SK-N-SH (cell line): ENCODE measurements around the gene RUNDC3A. TPM values are rescaled to one million over a fixed set of nuclear protein-coding genes. Genes with fewer than 3 reads are reported as not detected.

Experiments used
- CTCF ChIA-PET: fragments of 300-600, 350-600 bp; formaldehyde crosslinking; extraction: SDS; loops from one replicate; lab custom pipeline; 2021; lab: Yijun Ruan, JAX
- POLR2A ChIA-PET: fragments of 350-600 bp; sonication (Branson Sonifier 250); formaldehyde crosslinking; extraction: SDS; loops from one replicate; lab custom pipeline; 2020; ENCODE audit warnings: antibody characterized with exemption, inconsistent platforms; lab: Yijun Ruan, JAX
- DNase-seq: peaks from one replicate; pipeline ENCODE4 v3.0.0; 2012
- H2AFZ ChIP-seq: fragments of 200-600 bp; sonication (generic); 2 replicates; pipeline ENCODE4 v1.8.1; 2016; ENCODE audit warnings: antibody characterized with exemption, mild to moderate bottlenecking, low read depth
- H3F3A ChIP-seq: fragments of 200-600 bp; sonication (generic); replicated peaks from 2 replicates; pipeline ENCODE3; 2016; ENCODE audit warnings: antibody characterized with exemption, mild to moderate bottlenecking; ENCODE audit not compliant: insufficient read depth
- H3K27ac ChIP-seq, 2 experiments: fragments of 200-500 bp in 1 of 2; fragments of 200-600 bp in 1 of 2; sonication (Bioruptor generic) in 1 of 2; sonication (generic), shearing (Covaris generic) in 1 of 2; 2 replicates each; pipeline versions ENCODE4 v1.5.1 to v1.6.1; 2014 to 2016; ENCODE audit warnings: low read depth in 2 of 2, inconsistent platforms in 1 of 2, low read length in 1 of 2, mild to moderate bottlenecking in 1 of 2, mixed read lengths in 1 of 2
- H3K27me3 ChIP-seq: fragments of 200-600 bp; sonication (generic), shearing (Covaris generic); 2 replicates; pipeline ENCODE4 v1.6.1; 2016; ENCODE audit warnings: mixed run types; ENCODE audit not compliant: insufficient read depth
- H3K36me3 ChIP-seq, 2 experiments: fragments of 200-500 bp in 1 of 2; fragments of 200-600 bp in 1 of 2; sonication (Bioruptor generic) in 1 of 2; sonication (generic) in 1 of 2; replicated peaks in 1 of 2; 2 replicates each; pipeline versions ENCODE3 to v1.5.1; 2014 to 2016; ENCODE audit warnings: low read length in 1 of 2, mild to moderate bottlenecking in 1 of 2; ENCODE audit not compliant: insufficient read depth in 2 of 2, control insufficient read depth in 1 of 2
- H3K4me1 ChIP-seq, 2 experiments: fragments of 200-500 bp in 1 of 2; fragments of 200-600 bp in 1 of 2; sonication (Bioruptor generic) in 1 of 2; sonication (generic), shearing (Covaris generic) in 1 of 2; 2 replicates each; pipeline versions ENCODE4 v1.5.1 to v1.6.1; 2014 to 2016; ENCODE audit warnings: low read depth in 1 of 2, low read length in 1 of 2, mixed run types in 1 of 2; ENCODE audit not compliant: insufficient read depth in 2 of 2, control insufficient read depth in 1 of 2
- H3K4me2 ChIP-seq: fragments of 200-600 bp; sonication (generic), shearing (Covaris generic); 2 replicates; pipeline ENCODE4 v1.6.1; 2017; ENCODE audit warnings: mixed run types
- H3K4me3 ChIP-seq, 2 experiments: fragments of 200-500 bp in 1 of 2; fragments of 200-600 bp in 1 of 2; sonication (Bioruptor generic) in 1 of 2; sonication (generic), shearing (Covaris generic) in 1 of 2; 2 replicates each; pipeline versions ENCODE4 v1.5.1 to v1.8.1; 2014 to 2016; ENCODE audit warnings: low read depth in 2 of 2, inconsistent platforms in 1 of 2, low read length in 1 of 2, mild to moderate bottlenecking in 1 of 2, mixed read lengths in 1 of 2, moderate library complexity in 1 of 2
- H3K79me2 ChIP-seq: fragments of 200-600 bp; sonication (generic); 2 replicates; pipeline ENCODE4 v1.8.1; 2017; ENCODE audit warnings: mild to moderate bottlenecking; ENCODE audit not compliant: insufficient read depth
- H3K9ac ChIP-seq: fragments of 200-600 bp; sonication (generic); 2 replicates; pipeline ENCODE4 v1.6.1; 2017; ENCODE audit warnings: mixed run types
- H3K9me2 ChIP-seq: fragments of 200-600 bp; sonication (generic); 2 replicates; pipeline ENCODE4 v1.6.1; 2017; ENCODE audit warnings: mixed run types
- H3K9me3 ChIP-seq: fragments of 200-600 bp; sonication (generic); 2 replicates; pipeline ENCODE4 v1.6.1; 2017; ENCODE audit warnings: mixed run types, mild to moderate bottlenecking, moderate library complexity
- H4K20me1 ChIP-seq: fragments of 200-600 bp; sonication (generic); 2 replicates; pipeline ENCODE4 v1.6.1; 2017; ENCODE audit warnings: mild to moderate bottlenecking, mixed run types; ENCODE audit not compliant: insufficient read depth
- CHD2 ChIP-seq: fragments of 150-350 bp; IDR thresholded peaks from 2 replicates; pipeline ENCODE4 v1.6.1; 2018; ENCODE audit warnings: low read length; ENCODE audit not compliant: partially characterized antibody
- CTCF ChIP-seq: fragments of 200-600 bp; sonication (generic); IDR thresholded peaks from 2 replicates; pipeline ENCODE4 v1.6.1; 2017; ENCODE audit warnings: antibody characterized with exemption, mild to moderate bottlenecking, moderate library complexity
- EP300 ChIP-seq, 2 experiments: IDR thresholded peaks; 2 replicates each; pipeline versions ENCODE4 v1.4.0 to v1.6.1; 2012; ENCODE audit warnings: borderline replicate concordance in 1 of 2, low read depth in 1 of 2, low read length in 1 of 2
- EZH2phosphoT487 ChIP-seq: fragments of 200-600 bp; sonication (generic); IDR thresholded peaks from 2 replicates; pipeline ENCODE4 v1.6.1; 2017; ENCODE audit warnings: low read depth, mixed run types, mild to moderate bottlenecking, antibody characterized with exemption, moderate library complexity, borderline replicate concordance
- MEF2A ChIP-seq: IDR thresholded peaks from 2 replicates; pipeline ENCODE4 v1.4.0; 2012; ENCODE audit warnings: low read depth, borderline replicate concordance
- RXRA ChIP-seq: IDR thresholded peaks from 2 replicates; pipeline ENCODE4 v1.4.0; 2012; ENCODE audit warnings: low read depth, mild to moderate bottlenecking, borderline replicate concordance
- TCF12 ChIP-seq: IDR thresholded peaks from 2 replicates; pipeline ENCODE4 v1.4.0; 2012
- YY1 ChIP-seq: IDR thresholded peaks from 2 replicates; pipeline ENCODE4 v1.4.0; 2012; ENCODE audit warnings: low read depth, mild to moderate bottlenecking
- whole genome bisulfite sequencing: methylation state at CpG from one replicate; pipeline ENCODE4 v1.1.6; 2017; ENCODE audit warnings: low lambda C conversion rate; 5-methylcytosine and 5-hydroxymethylcytosine counted together
- polyA plus RNA-seq, 3 experiments: library from polyadenylated mRNA; depleted of rRNA; stranded (reverse); fragments of >200 nt; gene quantifications; 2 replicates each; pipeline ENCODE4 v1.2.3, GENCODE V29; 2012
- TF ChIP-seq, protein P1 (sequence below): IDR thresholded peaks from 2 replicates; pipeline ENCODE4 v1.4.0; 2012; ENCODE audit warnings: low read depth
- TF ChIP-seq, protein P2 (sequence below): fragments of 150-350 bp; IDR thresholded peaks from 2 replicates; pipeline ENCODE4 v1.6.1; 2017; ENCODE audit warnings: antibody characterized with exemption, low read length, low read depth, borderline replicate concordance

The RUNDC3A gene
- polyA plus RNA-seq, 1 of the 3 experiments (the other 2 are of a cell fraction): 8.9 TPM

DNA sequence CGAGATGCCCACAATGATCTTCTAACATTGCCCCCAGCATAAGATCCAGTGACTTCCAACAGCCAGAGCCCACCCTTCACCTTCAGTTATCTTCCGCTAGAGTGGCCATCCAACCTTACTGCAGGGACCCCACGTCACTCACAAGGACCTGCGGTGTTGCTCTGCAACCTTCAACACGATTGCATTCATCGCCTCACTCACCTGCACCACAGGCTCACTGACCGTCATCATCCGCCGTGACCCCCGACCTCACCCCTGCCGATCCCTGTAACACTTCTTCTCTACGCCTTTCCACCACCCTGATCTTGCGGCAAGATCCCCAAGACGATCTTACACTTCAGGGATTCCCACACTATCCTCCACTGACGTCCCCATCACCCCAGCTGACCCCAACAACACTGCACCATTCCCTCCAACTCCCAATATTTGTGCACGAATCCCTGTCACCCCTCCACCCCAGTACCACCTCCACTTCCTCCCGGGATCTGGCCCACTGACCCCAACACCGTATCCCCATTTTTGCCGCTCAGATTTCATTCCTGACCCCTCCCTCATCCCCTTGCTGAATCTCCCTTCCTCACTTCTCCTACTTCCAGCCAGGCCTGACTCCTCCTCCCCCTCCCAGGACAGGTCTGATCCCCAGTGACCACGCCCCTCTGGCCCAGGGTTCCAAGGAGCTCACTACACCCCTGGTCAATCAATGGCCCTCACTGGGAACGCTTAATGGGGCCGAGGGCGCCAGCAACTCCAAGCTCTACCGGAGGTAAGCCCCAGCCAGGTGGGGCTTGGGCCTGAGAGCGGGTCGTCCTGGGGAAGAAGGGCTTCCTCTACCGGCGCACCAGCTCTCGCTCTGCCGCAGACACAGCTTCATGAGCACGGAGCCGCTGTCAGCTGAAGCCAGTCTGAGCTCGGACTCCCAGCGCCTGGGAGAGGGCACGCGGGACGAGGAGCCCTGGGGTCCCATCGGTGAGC lies 7.6 kb downstream of the RUNDC3A start (continued):
- no peak for TF ChIP-seq YY1
- TF ChIP-seq TCF12: no peak
- TF ChIP-seq, protein P1, sequence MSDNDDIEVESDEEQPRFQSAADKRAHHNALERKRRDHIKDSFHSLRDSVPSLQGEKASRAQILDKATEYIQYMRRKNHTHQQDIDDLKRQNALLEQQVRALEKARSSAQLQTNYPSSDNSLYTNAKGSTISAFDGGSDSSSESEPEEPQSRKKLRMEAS: no peak

DNA sequence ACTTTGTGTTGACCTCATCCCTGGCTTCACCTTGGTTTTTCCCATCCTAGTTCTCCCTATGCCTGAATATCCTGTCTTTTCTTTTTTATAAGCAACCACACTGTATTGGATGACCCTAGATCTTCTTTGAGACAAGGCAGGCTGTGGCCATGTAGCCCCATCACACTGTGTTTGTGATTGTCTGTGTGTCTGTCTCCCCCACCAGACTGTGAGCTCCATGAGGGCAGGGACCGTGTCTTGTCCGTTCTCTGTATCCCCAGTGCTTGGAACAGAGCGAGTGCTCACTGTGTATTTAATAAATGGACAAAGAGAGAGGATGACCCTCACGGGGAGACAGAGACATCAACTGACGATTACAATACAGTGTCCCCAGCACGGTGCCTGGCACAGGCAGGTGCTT lies 9.1 kb downstream of the RUNDC3A start:
- TF ChIP-seq TCF12: no peak
- no peak for TF ChIP-seq EP300 (IDR thresholded peaks at IDR 0.05; ENCODE audit: borderline replicate concordance in 1 of 2, low read depth in 1 of 2, low read length in 1 of 2)
- no peak for TF ChIP-seq CTCF
- no peak for TF ChIP-seq MEF2A
- TF ChIP-seq RXRA: no peak
- no peak for TF ChIP-seq EZH2phosphoT487
- no peak for TF ChIP-seq CHD2
- TF ChIP-seq, protein P2, sequence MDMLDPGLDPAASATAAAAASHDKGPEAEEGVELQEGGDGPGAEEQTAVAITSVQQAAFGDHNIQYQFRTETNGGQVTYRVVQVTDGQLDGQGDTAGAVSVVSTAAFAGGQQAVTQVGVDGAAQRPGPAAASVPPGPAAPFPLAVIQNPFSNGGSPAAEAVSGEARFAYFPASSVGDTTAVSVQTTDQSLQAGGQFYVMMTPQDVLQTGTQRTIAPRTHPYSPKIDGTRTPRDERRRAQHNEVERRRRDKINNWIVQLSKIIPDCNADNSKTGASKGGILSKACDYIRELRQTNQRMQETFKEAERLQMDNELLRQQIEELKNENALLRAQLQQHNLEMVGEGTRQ: no peak
- TF ChIP-seq, all 33 proteins: peak for 0
- no peak overlapping the region for H3K27ac ChIP-seq
- ChIA-PET POLR2A (interaction anchor here (1.0 to 4.9 kb wide), 2 partner anchors 8 to 9 kb away, joined by 3 to 34 read pairs; partner anchors contain the start of gene RUNDC3A), CTCF (interaction anchor here (1.2 to 2.0 kb wide), 3 partner anchors 14 to 114 kb away, joined by 4 to 17 read pairs (median 4); no protein-coding TSS in a partner anchor)
- H3K4me1 ChIP-seq: no peaks in the 10 kb centered on the region
- H3K9ac ChIP-seq: no peak overlapping the region
- WGBS: 89% methylated on average over 6 of the region's 6 CpGs
- no peaks in the 10 kb centered on the region for H3K27me3 ChIP-seq
- no peaks in the 10 kb centered on the region for H3K9me2 ChIP-seq
- H3F3A ChIP-seq: no peaks in the 10 kb centered on the region
- DNase-seq: no peak
- peaks cover 6 to 31% of the 10 kb centered on the region in 2 experiments for H3K36me3 ChIP-seq
- no peaks in the 10 kb centered on the region for H3K9me3 ChIP-seq
- H4K20me1 ChIP-seq: no peaks in the 10 kb centered on the region
- no peaks in the 10 kb centered on the region for H3K79me2 ChIP-seq
- no peak overlapping the region for H3K4me2 ChIP-seq
- no peak overlapping the region for H3K4me3 ChIP-seq
- no peak overlapping the region for H2AFZ ChIP-seq
